ENCODE data around the gene GPR39. TPM values are rescaled to one million over a fixed set of nuclear protein-coding genes. Genes with fewer than 3 reads are reported as not detected.

GPR39 gene
- total RNA-seq, 1 experiment from 2014 or later = 0.50 TPM

DNA sequence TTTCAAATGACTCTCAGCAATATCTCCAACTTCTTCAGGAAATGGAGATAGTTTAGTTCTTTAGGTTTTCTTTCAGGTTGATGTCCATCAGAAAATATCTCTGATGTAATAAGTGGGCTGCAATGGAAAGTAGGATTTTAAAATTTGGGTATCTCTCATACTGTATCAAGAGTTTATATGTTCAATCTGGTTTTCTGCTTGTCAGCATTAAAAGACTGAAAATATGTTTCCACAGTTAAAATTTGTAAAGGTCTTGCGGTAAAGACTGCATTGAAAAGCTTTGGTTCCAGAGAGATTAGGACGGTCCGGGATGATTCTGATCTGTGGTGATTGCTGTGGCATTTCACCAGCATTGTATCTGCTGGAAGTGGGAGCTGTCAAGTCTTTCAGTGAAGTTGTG is 170.2 kb downstream of the GPR39 start:
- H3K9ac ChIP-seq (ENCODE audit: extremely low read depth, insufficient read length, low read length) = no peak overlapping the region
- no peaks in the 10 kb centered on the region for H3K27me3 ChIP-seq (ENCODE audit: insufficient read depth, low read length)
- H4K20me1 ChIP-seq (ENCODE audit: control insufficient read depth, insufficient read depth, insufficient read length) = no peaks in the 10 kb centered on the region
- no peak overlapping the region for H2BK120ac ChIP-seq (ENCODE audit: low read depth, low read length, poor library complexity, severe bottlenecking)
- no peak overlapping the region for H2BK5ac ChIP-seq (ENCODE audit: insufficient read length, low read length)
- no peaks in the 10 kb centered on the region for H3K23me2 ChIP-seq (ENCODE audit: insufficient read length, low read depth, low read length, poor library complexity, severe bottlenecking)
- no peak overlapping the region for H3K27ac Mint-ChIP-seq
- peaks cover 39 to 40% of the 10 kb centered on the region in 2 experiments for H3K4me1 Mint-ChIP-seq
- H3K14ac ChIP-seq (ENCODE audit: insufficient read depth, low read length) = no peak overlapping the region
- peaks cover 2% of the 10 kb centered on the region; the same call in 1 of the 2 replicates for H3K27me3 Mint-ChIP-seq (ENCODE audit: low read depth)
- no peak overlapping the region for H4K5ac ChIP-seq (ENCODE audit: insufficient read length, low read depth, low read length)
- H2AK5ac ChIP-seq (ENCODE audit: insufficient read length, low read length) = no peak overlapping the region
- TF ChIP-seq, protein P1, sequence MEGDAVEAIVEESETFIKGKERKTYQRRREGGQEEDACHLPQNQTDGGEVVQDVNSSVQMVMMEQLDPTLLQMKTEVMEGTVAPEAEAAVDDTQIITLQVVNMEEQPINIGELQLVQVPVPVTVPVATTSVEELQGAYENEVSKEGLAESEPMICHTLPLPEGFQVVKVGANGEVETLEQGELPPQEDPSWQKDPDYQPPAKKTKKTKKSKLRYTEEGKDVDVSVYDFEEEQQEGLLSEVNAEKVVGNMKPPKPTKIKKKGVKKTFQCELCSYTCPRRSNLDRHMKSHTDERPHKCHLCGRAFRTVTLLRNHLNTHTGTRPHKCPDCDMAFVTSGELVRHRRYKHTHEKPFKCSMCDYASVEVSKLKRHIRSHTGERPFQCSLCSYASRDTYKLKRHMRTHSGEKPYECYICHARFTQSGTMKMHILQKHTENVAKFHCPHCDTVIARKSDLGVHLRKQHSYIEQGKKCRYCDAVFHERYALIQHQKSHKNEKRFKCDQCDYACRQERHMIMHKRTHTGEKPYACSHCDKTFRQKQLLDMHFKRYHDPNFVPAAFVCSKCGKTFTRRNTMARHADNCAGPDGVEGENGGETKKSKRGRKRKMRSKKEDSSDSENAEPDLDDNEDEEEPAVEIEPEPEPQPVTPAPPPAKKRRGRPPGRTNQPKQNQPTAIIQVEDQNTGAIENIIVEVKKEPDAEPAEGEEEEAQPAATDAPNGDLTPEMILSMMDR (conservative IDR thresholded peaks at IDR 0.05) = no peak
- H3K79me2 ChIP-seq (ENCODE audit: insufficient read depth, low read length) = no peaks in the 10 kb centered on the region
- no peak overlapping the region for H3K56ac ChIP-seq (ENCODE audit: insufficient read length, low read depth, low read length)
- H2AFZ ChIP-seq (ENCODE audit: low read length) = no peak overlapping the region
- no peaks in the 10 kb centered on the region for H3K9me3 ChIP-seq (ENCODE audit: control insufficient read depth, low read depth, low read length)
- no peak overlapping the region for H2BK15ac ChIP-seq (ENCODE audit: low read depth, low read length)
- H3K27ac ChIP-seq (ENCODE audit: insufficient read length, low read depth, low read length) = no peak overlapping the region
- H3T11ph ChIP-seq (ENCODE audit: low read length) = no peak overlapping the region
- H3K4ac ChIP-seq (ENCODE audit: low read depth, low read length) = no peak overlapping the region
- no peak overlapping the region for H3K4me2 ChIP-seq (ENCODE audit: insufficient read depth, insufficient read length, low read length)
- no peak overlapping the region for H2BK20ac ChIP-seq (ENCODE audit: low read depth, low read length, poor library complexity, severe bottlenecking)
- H3K9me3 Mint-ChIP-seq = peaks cover 0 to 3% of the 10 kb centered on the region in 2 experiments; a peak in 2 of 5 replicates
- no peak overlapping the region for H2BK12ac ChIP-seq (ENCODE audit: insufficient read length, low read depth, low read length)
- no peak overlapping the region for H3K4me3 Mint-ChIP-seq
- DNase-seq = no peak
- H4K8ac ChIP-seq (replicated peaks; ENCODE audit: insufficient read length, low read depth, low read length) = no peak overlapping the region
- H3K18ac ChIP-seq (ENCODE audit: insufficient read length, low read depth, low read length) = no peak overlapping the region
- no peak overlapping the region for H4K91ac ChIP-seq (ENCODE audit: insufficient read length, low read depth, low read length)
- WGBS (ENCODE audit: extremely low coverage, insufficient read length, low lambda C conversion rate) = no CpG with 5 or more reads among the region's 3 CpGs
- no peaks in the 10 kb centered on the region for H3K79me1 ChIP-seq (ENCODE audit: insufficient read depth, low read depth, low read length, poor library complexity, severe bottlenecking)
- peaks cover 6% of the 10 kb centered on the region; the same call in 1 of the 2 replicates for H3K4me1 ChIP-seq (ENCODE audit: insufficient read depth, low read length)
- H3K23ac ChIP-seq (ENCODE audit: insufficient read length, low read depth, low read length) = no peak overlapping the region
- peaks cover 0 to 4% (median 3%) of the 10 kb centered on the region in 3 experiments; a peak in 3 of 7 replicates for H3K36me3 Mint-ChIP-seq (ENCODE audit: insufficient read depth in 1 of 3, low read depth in 3 of 3)

Measured in H9 (cell line).